ENCODE data around the gene RGMA.
"Not testable (repeated sequence)": the region's sequence is repeated elsewhere in the genome, so short reads cannot be mapped to it uniquely, and the experiment has no call there.

RGMA gene

DNA sequence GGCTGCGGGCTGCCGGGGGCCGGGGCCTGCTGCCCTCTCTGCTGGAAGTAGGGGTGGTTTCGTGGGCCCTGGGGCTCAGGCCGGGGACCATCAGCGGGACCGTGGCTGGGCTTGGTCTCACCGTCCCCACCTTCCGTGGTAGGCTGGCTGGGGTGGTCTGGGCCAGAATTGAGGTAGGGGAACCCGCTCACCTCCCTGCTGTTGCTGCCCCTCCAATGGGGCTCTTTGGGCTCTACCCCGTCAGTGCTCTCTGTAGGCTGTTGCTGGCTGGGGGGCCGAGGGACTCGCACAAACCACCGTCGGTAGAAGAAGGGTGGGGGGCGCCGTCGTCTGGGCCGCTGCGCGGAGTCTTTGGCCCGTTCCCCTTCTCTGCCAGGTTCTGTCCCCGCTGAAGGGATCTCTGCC, 23.4 kb downstream of the RGMA start:
- in situ Hi-C loops (cut with HindIII; ENCODE audit: low sequenced_read_pairs) = no loop called here
- no peak for DNase-seq (ENCODE audit: low read depth, low spot score)
- TF ChIP-seq, protein P1, sequence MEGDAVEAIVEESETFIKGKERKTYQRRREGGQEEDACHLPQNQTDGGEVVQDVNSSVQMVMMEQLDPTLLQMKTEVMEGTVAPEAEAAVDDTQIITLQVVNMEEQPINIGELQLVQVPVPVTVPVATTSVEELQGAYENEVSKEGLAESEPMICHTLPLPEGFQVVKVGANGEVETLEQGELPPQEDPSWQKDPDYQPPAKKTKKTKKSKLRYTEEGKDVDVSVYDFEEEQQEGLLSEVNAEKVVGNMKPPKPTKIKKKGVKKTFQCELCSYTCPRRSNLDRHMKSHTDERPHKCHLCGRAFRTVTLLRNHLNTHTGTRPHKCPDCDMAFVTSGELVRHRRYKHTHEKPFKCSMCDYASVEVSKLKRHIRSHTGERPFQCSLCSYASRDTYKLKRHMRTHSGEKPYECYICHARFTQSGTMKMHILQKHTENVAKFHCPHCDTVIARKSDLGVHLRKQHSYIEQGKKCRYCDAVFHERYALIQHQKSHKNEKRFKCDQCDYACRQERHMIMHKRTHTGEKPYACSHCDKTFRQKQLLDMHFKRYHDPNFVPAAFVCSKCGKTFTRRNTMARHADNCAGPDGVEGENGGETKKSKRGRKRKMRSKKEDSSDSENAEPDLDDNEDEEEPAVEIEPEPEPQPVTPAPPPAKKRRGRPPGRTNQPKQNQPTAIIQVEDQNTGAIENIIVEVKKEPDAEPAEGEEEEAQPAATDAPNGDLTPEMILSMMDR (IDR thresholded peaks at IDR 0.05; ENCODE audit: low read depth, low read length) = no peak
- no peak overlapping the region for H3K4me3 ChIP-seq (ENCODE audit: low read depth, low read length)

DNA sequence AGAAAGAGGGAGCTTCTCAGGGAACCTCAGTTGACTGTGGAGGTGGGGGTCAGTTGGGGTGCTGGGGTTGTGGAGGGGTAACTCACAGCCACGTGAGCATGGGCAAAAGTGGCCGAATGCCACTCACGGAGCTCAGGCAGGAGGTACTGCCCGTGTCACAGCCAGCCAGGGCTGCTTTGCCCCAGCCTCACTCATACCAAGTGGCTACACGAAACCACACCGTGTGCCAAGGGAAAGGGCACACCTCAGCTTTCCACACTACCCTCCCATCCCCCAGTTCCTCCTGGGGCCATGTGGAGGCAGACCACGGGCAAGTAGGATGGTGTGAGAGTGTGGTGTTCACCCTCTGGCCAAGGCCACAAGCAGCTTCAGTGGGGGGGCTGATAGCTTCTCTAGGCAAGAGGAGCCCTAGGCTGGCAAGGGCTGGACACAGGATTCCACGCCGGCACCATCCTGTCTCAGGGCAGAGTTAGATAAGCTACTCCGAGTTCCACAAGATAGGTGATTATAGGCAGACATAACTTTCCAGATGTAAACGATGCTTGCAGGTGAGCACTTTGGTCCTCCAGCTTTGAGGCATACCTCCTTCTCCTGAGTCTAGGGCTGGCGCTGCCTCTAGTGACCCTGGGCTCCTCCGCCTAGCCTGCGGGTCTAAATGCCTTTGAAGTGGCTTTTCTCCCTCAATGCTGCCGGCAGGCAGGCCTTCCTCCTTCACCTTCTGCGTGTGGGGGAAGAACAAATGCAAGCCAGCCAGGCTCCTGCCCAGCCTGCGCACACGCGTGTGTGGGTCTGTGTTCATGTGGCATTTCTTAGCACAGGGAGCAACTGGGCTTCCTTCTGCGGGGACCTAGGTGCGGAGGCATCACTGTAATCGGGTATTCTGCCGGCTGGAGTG, 25.0 kb downstream of the RGMA start:
- TF ChIP-seq, protein P1 (IDR thresholded peaks at IDR 0.05; ENCODE audit: low read depth, low read length) = no peak
- no peak overlapping the region for H3K4me3 ChIP-seq (ENCODE audit: low read depth, low read length)
- no peak for DNase-seq (ENCODE audit: low read depth, low spot score)
- in situ Hi-C loops (cut with HindIII; ENCODE audit: low sequenced_read_pairs) = no loop called here

DNA sequence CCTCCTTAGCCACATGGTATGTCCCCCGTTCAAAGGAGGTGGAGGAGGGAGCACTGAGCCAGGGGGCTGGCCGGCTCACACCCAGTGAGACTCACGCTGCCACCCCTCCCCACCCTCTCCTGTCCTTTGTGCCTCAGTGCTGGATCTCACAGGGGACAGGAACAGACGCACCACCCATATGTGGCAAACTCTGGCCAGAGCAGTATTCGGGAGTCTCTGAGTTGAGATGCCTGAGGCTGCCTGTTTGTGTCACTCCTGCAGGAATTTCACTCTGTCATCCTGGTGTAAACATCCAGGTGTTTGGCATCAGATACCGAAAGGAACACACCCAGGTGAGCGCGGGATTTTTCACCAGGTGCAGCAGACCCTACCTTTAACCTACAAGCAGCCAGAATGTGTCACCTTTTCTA, 25.7 kb downstream of the RGMA start:
- no peak overlapping the region for H3K4me3 ChIP-seq (ENCODE audit: low read depth, low read length)
- in situ Hi-C loops (cut with HindIII; ENCODE audit: low sequenced_read_pairs) = no loop called here
- DNase-seq (ENCODE audit: low read depth, low spot score) = no peak
- TF ChIP-seq, protein P1 (IDR thresholded peaks at IDR 0.05; ENCODE audit: low read depth, low read length) = no peak

DNA sequence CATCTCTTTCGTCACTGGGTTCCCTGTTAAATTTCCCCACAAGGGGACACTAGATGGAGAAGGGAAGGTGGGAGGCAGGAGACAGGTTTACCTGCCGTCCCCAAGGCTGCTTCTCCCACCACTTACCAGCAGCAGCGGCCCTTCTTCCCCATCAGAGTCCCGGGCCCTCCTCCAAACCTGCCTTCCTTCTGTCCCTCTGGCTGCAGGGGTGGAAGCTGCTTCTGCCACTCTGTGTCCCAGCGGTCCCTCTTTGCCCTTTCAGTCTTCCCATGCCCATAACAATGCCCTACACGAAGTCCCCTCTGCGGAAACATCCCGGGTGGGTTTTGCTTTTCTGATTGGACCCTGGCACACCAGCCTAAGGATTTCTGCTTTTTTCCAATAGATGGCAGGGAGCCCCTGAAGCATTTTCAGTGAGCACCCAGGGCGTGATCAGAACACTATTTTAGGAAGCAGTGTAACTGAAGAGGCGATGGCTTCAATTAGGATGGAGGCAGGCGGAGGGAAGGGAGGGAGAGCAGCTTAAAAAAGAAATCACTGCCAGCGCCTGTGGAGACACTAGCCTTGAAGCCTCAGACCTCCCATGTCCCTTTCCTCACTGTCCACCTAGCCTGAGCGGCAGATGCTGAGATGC, 26.3 kb downstream of the RGMA start:
- DNase-seq (ENCODE audit: low read depth, low spot score); in situ Hi-C loops (cut with HindIII; ENCODE audit: low sequenced_read_pairs); H3K4me3 ChIP-seq (ENCODE audit: low read depth, low read length): not testable (repeated sequence)

DNA sequence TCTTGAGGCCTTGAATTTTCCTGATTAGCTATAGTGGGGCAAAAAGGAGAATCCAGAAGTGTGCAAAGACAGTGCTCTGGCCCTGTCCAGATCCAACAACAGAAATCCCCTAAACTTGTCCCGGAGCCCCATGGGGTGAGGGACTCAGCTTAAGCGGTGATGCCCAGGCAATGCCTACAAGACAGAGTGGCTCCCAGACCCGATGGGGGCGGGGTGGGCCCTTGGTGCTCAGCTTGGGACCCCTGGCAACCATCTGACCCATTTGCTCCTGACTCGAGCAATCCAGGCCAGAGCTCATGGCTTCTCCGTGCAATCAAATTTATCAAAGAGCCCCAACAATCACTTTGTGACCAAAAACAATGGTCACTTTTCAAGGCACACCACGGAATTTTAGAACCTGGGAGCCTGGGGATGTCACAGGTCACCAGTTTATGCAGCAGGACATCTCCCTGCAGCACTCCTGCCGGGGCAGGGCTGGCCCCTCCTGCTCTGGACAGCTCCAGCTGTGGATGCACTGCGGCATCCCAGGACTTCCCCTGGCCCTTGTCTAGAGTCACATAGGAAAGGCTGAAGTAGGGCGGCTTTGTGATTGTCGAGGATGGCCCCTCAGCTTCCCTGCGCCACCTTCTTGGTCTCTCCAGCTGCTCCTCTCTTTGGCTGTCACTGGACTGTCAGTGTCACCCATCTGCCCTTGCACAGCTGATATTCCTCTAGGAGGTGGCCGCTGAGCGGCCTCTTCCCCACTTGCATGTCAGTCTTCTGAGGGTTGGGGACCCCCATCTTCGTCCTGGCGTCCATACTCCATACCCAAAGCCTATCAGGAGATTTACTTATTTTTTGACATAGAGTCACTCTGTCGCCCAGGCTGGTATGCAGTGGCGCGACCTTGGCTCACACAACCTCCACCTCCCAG, 28.4 kb downstream of the RGMA start:
- in situ Hi-C loops (cut with HindIII; ENCODE audit: low sequenced_read_pairs) = no loop called here

DNA sequence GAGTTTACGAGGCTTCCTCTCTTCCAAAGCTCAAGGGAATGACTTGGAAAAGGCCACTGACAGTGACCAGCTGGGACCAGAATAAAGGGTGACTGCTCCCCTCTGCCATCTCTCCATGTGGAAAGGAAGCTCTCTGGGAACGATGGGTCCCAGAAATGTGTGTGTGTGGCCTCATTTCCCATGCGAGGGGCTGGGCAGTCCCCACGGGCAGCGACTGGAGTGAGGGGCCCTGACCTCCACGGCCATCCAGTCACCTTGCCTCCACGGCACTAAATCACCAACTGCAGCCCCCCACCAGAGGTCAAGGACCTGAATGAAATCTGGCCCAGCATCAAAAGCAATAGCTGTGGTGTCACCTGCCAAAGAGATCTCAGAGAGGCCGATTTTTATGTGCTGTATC, 29.6 kb downstream of the RGMA start:
- TF ChIP-seq, protein P1 (IDR thresholded peaks at IDR 0.05; ENCODE audit: low read depth, low read length) = no peak
- no peak for DNase-seq (ENCODE audit: low read depth, low spot score)
- in situ Hi-C loops (cut with HindIII; ENCODE audit: low sequenced_read_pairs) = no loop called here

More for the DNA sequence above, 28.4 kb downstream of the RGMA start:
- TF ChIP-seq, protein P1 (IDR thresholded peaks at IDR 0.05; ENCODE audit: low read depth, low read length) = no peak
- no peak for DNase-seq (ENCODE audit: low read depth, low spot score)
- no peak overlapping the region for H3K4me3 ChIP-seq (ENCODE audit: low read depth, low read length)

More for the DNA sequence above, 29.6 kb downstream of the RGMA start:
- no peak overlapping the region for H3K4me3 ChIP-seq (ENCODE audit: low read depth, low read length)

All from astrocyte of the spinal cord (primary cell).